PC-9 (cell line): Measurements from ENCODE around the gene CSNK1D. TPM values are rescaled to one million over a fixed set of nuclear protein-coding genes. Genes with fewer than 3 reads are reported as not detected.

Experiments
- BruUV-seq: library from RNA; stranded (reverse); fragments of 400-500 nt; replicated peaks from 2 replicates; lab custom pipeline; 2021; lab: Mats Ljungman, UMichigan
- CTCF ChIA-PET: fragments of 300-600 bp; sonication (Branson Sonifier 250); formaldehyde crosslinking; loops from one replicate; lab custom pipeline; 2022; ENCODE audit warnings: antibody characterized with exemption; lab: Charles Lee
- POLR2A ChIA-PET: fragments of 300-600 bp; sonication (Branson Sonifier 250); formaldehyde crosslinking; loops from one replicate; lab custom pipeline; 2022; ENCODE audit warnings: antibody characterized with exemption; ENCODE audit not compliant: unreplicated experiment; lab: Charles Lee
- DNase-seq, 2 experiments: peaks; one replicate each; pipeline versions ENCODE4 v3.0.0 to v3.0.0-alpha.2; 2015 to 2022; ENCODE audit warnings: mixed read lengths in 1 of 2
- H2AFZ ChIP-seq: fragments of 200-600 bp; sonication (generic); 2 replicates; pipeline ENCODE4 v1.8.1; 2017; ENCODE audit warnings: antibody characterized with exemption
- H3F3A ChIP-seq: fragments of 200-600 bp; sonication (generic); 2 replicates; pipeline ENCODE4 v1.8.1; 2017; ENCODE audit warnings: antibody characterized with exemption, mild to moderate bottlenecking, low read depth; ENCODE audit not compliant: insufficient read depth
- H3K27ac ChIP-seq: fragments of 200-600 bp; sonication (generic); 2 replicates; pipeline ENCODE4 v1.6.1; 2016; ENCODE audit warnings: mixed run types
- H3K27me3 ChIP-seq: fragments of 200-600 bp; sonication (generic); 2 replicates; pipeline ENCODE4 v1.6.1; 2016; ENCODE audit warnings: low read depth, mixed run types; ENCODE audit not compliant: insufficient read depth
- H3K36me3 ChIP-seq: fragments of 200-600 bp; sonication (generic); 2 replicates; pipeline ENCODE4 v1.6.1; 2016; ENCODE audit warnings: low read depth, mixed run types
- H3K4me1 ChIP-seq: fragments of 200-600 bp; sonication (generic); replicated peaks from 2 replicates; pipeline ENCODE4 v1.6.1; 2016; ENCODE audit warnings: mixed run types; ENCODE audit not compliant: insufficient read depth
- H3K4me2 ChIP-seq: fragments of 200-600 bp; sonication (generic); 2 replicates; pipeline ENCODE4 v1.6.1; 2017; ENCODE audit warnings: mixed run types
- H3K4me3 ChIP-seq: fragments of 200-600 bp; sonication (generic); 2 replicates; pipeline ENCODE4 v1.6.1; 2016; ENCODE audit warnings: mixed run types
- H3K79me2 ChIP-seq: fragments of 200-600 bp; sonication (generic); 2 replicates; pipeline ENCODE4 v1.6.1; 2017; ENCODE audit warnings: low read depth, mixed run types
- H3K9me2 ChIP-seq: fragments of 200-600 bp; sonication (generic); 2 replicates; pipeline ENCODE4 v1.8.1; 2017; ENCODE audit warnings: mild to moderate bottlenecking; ENCODE audit not compliant: insufficient read depth
- H3K9me3 ChIP-seq: fragments of 200-600 bp; sonication (generic); 2 replicates; pipeline ENCODE4 v1.8.1; 2016; ENCODE audit warnings: low read depth; ENCODE audit not compliant: insufficient read depth
- H4K20me1 ChIP-seq: fragments of 200-600 bp; sonication (generic); 2 replicates; pipeline ENCODE4 v1.8.1; 2017; ENCODE audit not compliant: insufficient read depth
- EZH2 ChIP-seq: fragments of 200-600 bp; sonication (generic); IDR thresholded peaks from 2 replicates; pipeline ENCODE4 v1.8.0; 2017; ENCODE audit warnings: antibody characterized with exemption, low read depth
- intact Hi-C: fragments of 100-400 bp; cut with micrococcal nuclease; formaldehyde crosslinking; loops from one replicate; pipeline ENCODE4 v1.10.0; 2022; ENCODE audit not compliant: unreplicated experiment
- total RNA-seq: library from RNA; stranded (reverse); gene quantifications from 2 replicates; pipeline ENCODE4 v1.2.3, GENCODE V29; 2021
- TF ChIP-seq, protein P1 (sequence below): fragments of 200-600 bp; sonication (generic); conservative IDR thresholded peaks from 2 replicates; pipeline ENCODE4 v1.6.1; 2017; ENCODE audit warnings: mixed run types, antibody characterized with exemption, mild to moderate bottlenecking, moderate library complexity

CSNK1D gene
- total RNA-seq, 1 experiment from 2014 or later = 181 TPM

- CTCF ChIA-PET = no interaction called here
- H3K4me2 ChIP-seq = no peak overlapping the region
- H3K27me3 ChIP-seq = peaks cover 6% of the 10 kb centered on the region; the same call in 1 of the 2 replicates
- H2AFZ ChIP-seq = no peak overlapping the region
- no peak overlapping the region for H3K4me3 ChIP-seq
- POLR2A ChIA-PET = no interaction called here
- DNase-seq = no peak
- H3K27ac ChIP-seq = no peak overlapping the region
- BruUV-seq = no TSS peak
- H3K36me3 ChIP-seq = no peaks in the 10 kb centered on the region
- no peaks in the 10 kb centered on the region for H3K9me3 ChIP-seq
- no peaks in the 10 kb centered on the region for H3K9me2 ChIP-seq
- no peaks in the 10 kb centered on the region for H3K79me2 ChIP-seq
- no peak for TF ChIP-seq EZH2
- TF ChIP-seq, protein P1, sequence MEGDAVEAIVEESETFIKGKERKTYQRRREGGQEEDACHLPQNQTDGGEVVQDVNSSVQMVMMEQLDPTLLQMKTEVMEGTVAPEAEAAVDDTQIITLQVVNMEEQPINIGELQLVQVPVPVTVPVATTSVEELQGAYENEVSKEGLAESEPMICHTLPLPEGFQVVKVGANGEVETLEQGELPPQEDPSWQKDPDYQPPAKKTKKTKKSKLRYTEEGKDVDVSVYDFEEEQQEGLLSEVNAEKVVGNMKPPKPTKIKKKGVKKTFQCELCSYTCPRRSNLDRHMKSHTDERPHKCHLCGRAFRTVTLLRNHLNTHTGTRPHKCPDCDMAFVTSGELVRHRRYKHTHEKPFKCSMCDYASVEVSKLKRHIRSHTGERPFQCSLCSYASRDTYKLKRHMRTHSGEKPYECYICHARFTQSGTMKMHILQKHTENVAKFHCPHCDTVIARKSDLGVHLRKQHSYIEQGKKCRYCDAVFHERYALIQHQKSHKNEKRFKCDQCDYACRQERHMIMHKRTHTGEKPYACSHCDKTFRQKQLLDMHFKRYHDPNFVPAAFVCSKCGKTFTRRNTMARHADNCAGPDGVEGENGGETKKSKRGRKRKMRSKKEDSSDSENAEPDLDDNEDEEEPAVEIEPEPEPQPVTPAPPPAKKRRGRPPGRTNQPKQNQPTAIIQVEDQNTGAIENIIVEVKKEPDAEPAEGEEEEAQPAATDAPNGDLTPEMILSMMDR = no peak
- H3F3A ChIP-seq = no peaks in the 10 kb centered on the region
- intact Hi-C loops = no loop called here
- no peaks in the 10 kb centered on the region for H4K20me1 ChIP-seq
- no peaks in the 10 kb centered on the region for H3K4me1 ChIP-seq
These were observed 38.5 kb upstream of the CSNK1D start for GRCh38 chr17:82311971-82312370.

- Histone ChIP-seq H2AFZ (no peak overlapping the region), H3K36me3 (no peaks in the 10 kb centered on the region), H3K4me2 (no peak overlapping the region), H3K9me2 (no peaks in the 10 kb centered on the region), H4K20me1 (no peaks in the 10 kb centered on the region), H3K4me3 (no peak overlapping the region), H3K79me2 (no peaks in the 10 kb centered on the region), H3K27ac (no peak overlapping the region), H3K27me3 (peaks cover 6% of the 10 kb centered on the region; the same call in 1 of the 2 replicates), H3K4me1 (no peaks in the 10 kb centered on the region), H3K9me3 (no peaks in the 10 kb centered on the region), H3F3A (no peaks in the 10 kb centered on the region)
- ChIA-PET CTCF (no interaction called here), POLR2A (no interaction called here)
- intact Hi-C loops = no loop called here
- no peak for DNase-seq
- TF ChIP-seq, protein P1 = no peak
- TF ChIP-seq EZH2 = no peak
- no TSS peak for BruUV-seq
These were observed 37.4 kb upstream of the CSNK1D start for GRCh38 chr17:82310877-82311276.

- Histone ChIP-seq H4K20me1 (no peaks in the 10 kb centered on the region), H3K36me3 (no peaks in the 10 kb centered on the region), H3K27ac (no peak overlapping the region), H3K4me3 (no peak overlapping the region), H3K9me2 (no peaks in the 10 kb centered on the region), H3K4me2 (no peak overlapping the region), H3K9me3 (no peaks in the 10 kb centered on the region), H2AFZ (no peak overlapping the region), H3K79me2 (no peaks in the 10 kb centered on the region), H3K27me3 (peaks cover 6% of the 10 kb centered on the region; the same call in 1 of the 2 replicates), H3F3A (no peaks in the 10 kb centered on the region), H3K4me1 (no peaks in the 10 kb centered on the region)
- DNase-seq = no peak
- BruUV-seq = no TSS peak
- intact Hi-C loops = no loop called here
- ChIA-PET POLR2A (no interaction called here), CTCF (no interaction called here)
- TF ChIP-seq, protein P1 = no peak
These were observed 36.4 kb upstream of the CSNK1D start for GRCh38 chr17:82309656-82310570.
